T-helper 17 cell (primary cell): ENCODE measurements around the gene TBC1D9. TPM values are rescaled to one million over a fixed set of nuclear protein-coding genes. Genes with fewer than 3 reads are reported as not detected.

Experiments used
- ATAC-seq: fragments of 150-1000 bp; cut with Tn5 transposase; 2 replicates; pipeline ENCODE4 v1.10.0; 2021; ENCODE audit warnings: mild to moderate bottlenecking, moderate library complexity
- DNase-seq, 3 donors: peaks; one replicate each; pipeline versions ENCODE4 v3.0.0 to v3.0.0-alpha.2; 2020 to 2021
- H3K9me3 ChIP-seq: one replicate; pipeline ENCODE4 v1.7.0; 2013; ENCODE audit warnings: low read length, mild to moderate bottlenecking; ENCODE audit not compliant: control insufficient read depth, poor library complexity, severe bottlenecking
- H3K27ac Mint-ChIP-seq: one replicate; pipeline ENCODE4 v1.8.0; 2022; ENCODE audit warnings: mild to moderate bottlenecking, moderate library complexity, mixed read lengths
- H3K27me3 Mint-ChIP-seq: one replicate; pipeline ENCODE4 v1.8.0; 2022; ENCODE audit warnings: mixed read lengths
- H3K36me3 Mint-ChIP-seq: one replicate; pipeline ENCODE4 v1.8.0; 2022; ENCODE audit warnings: low read depth, mixed read lengths
- H3K4me1 Mint-ChIP-seq: one replicate; pipeline ENCODE4 v1.8.0; 2022; ENCODE audit warnings: mild to moderate bottlenecking, mixed read lengths
- H3K4me3 Mint-ChIP-seq: one replicate; pipeline ENCODE4 v1.8.0; 2022; ENCODE audit warnings: mild to moderate bottlenecking, moderate library complexity, mixed read lengths
- total RNA-seq, 4 donors: library from RNA in 2 of 4; stranded (reverse) in 2 of 4; gene quantifications; one replicate each; pipeline ENCODE4 v1.2.3 and lab custom pipeline; 2022 to 2026

The TBC1D9 gene
- total RNA-seq, 2 donors from 2014 or later, result 0.76 to 3.1 TPM

DNA sequence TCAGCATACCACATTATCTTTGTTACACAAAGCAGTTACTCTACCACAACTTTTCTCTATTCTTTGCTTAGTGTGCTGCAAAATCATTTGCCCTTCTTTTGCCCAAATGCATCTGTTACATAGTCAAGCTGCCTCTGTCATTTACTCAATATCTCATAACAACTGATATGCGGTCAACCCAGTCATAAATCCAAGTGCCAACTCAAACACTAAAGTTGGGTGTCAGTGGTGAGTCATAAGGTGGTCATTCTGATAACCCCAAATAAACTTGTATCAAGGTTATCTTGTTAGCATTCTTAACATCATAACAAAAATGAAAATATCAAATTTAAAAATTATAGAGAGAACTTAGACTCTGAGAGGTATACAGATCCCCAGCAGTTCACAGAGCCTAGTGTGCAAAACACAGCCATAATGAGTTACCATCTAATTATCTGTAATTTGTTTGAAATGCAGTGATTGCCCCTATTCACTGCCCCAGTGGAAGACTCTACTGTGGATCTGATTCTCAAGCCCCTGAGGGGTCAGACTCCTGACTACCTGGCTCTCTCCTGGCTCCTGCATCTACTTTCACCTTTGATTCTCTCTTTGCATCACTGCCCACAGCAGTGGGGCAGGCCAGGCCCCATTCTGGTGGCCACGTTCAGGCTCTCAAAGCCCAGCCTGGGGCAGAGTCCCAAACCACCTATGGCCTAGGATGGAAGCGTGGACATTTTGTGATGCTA is 29.2 kb downstream of the TBC1D9 start:
- H3K27me3 Mint-ChIP-seq, result peaks cover 6% of the 10 kb centered on the region
- no peak overlapping the region for H3K4me3 Mint-ChIP-seq
- ATAC-seq (no peak), DNase-seq (no peak)
- H3K36me3 Mint-ChIP-seq, result no peaks in the 10 kb centered on the region
- H3K27ac Mint-ChIP-seq, result no peak overlapping the region
- H3K9me3 ChIP-seq, result no peaks in the 10 kb centered on the region
- H3K4me1 Mint-ChIP-seq, result peaks cover 2% of the 10 kb centered on the region

DNA sequence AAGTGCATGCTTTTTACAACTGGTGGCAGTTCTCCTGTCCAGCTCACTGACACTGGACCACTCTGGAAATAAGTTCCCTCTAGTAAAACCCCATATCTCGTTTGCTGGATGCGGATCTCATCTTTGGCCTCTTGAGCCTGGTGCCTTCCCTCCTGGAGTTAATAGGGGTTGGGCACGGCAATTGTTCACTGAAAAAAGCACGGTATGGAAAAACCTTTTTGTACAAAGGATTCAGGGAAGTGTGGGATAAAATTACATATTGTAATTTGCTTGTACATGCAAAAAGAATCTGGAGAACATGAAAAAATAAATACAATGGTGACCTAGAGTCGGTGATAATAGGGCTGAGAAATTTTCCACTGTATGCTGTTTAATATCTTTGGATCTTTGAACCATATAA is 30.6 kb downstream of the TBC1D9 start:
- ATAC-seq (no peak), DNase-seq (no peak)
- Mint-ChIP-seq H3K4me3 (no peak overlapping the region), H3K36me3 (peaks cover 3% of the 10 kb centered on the region), H3K27me3 (peaks cover 6% of the 10 kb centered on the region), H3K27ac (no peak overlapping the region), H3K4me1 (peaks cover 11% of the 10 kb centered on the region)
- no peaks in the 10 kb centered on the region for H3K9me3 ChIP-seq

DNA sequence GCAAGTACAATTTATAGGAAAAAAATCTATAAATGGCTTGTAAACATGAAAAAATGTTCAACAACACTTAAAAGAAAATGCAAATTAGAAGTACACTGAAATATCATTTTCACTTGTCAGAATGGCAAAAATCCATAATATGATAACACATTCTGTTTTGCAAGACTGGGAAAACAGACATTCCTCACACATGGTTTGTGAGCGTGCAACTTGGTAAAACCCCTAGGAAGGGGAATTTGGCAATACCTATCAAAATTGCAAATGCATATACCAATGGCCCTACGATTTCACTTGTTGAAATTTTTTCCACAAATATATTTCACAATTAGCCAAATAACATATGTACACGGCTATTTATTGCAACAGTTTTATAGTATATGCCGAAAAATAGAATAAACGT is 31.4 kb downstream of the TBC1D9 start:
- H3K9me3 ChIP-seq, result no peaks in the 10 kb centered on the region
- H3K4me3 Mint-ChIP-seq, result no peak overlapping the region
- H3K27ac Mint-ChIP-seq, result no peak overlapping the region
- peaks cover 13% of the 10 kb centered on the region for H3K4me1 Mint-ChIP-seq
- peaks cover 3% of the 10 kb centered on the region for H3K36me3 Mint-ChIP-seq
- H3K27me3 Mint-ChIP-seq, result peaks cover 6% of the 10 kb centered on the region
- ATAC-seq (no peak), DNase-seq (no peak)

DNA sequence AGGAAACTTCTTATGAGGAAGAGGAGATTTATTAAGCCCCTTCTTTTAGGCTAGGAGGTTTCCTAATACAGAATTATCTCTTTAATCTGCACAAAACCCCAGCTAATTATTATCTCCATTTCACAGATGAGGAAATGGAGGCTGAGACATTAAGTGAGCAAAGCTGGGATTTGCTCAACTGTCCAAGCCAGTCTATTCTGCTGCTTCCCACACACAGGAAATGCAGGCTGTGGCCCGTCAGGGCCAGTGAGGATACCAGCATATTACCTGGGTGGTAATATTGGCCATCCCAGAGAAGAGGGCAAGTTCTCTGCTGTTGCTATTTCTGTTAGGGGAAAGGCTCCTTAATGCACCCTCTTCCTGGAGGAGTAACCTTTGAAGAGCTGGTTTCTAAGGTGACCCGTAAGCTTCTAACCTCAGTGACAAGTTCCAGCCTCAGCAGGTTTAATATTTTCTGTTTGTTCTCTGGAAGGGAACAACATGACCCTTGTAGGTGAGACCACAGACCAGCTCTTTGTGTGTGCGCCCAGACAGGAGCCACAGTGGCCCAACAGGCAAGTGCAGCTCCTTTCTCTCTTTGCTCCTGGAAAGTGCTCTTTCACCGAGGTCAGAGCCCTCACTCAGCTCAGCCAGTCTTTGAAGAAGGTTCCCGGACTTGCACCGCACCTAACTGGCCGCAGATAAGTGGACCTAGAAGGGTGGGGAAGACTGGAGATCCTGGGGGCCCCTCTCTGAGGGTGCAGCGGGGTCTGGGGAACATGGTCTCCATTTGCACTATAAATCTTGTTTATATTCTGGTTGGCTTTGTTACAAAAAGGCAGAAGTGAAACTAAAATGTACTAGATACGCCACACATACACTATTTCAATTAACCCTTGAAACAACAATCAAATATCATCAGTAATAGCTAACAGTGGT is 35.5 kb downstream of the TBC1D9 start:
- H3K4me1 Mint-ChIP-seq, result peaks cover 16% of the 10 kb centered on the region
- peak; percentile 30 for ATAC-seq
- peak overlapping the region; percentile 11 for H3K27ac Mint-ChIP-seq
- H3K4me3 Mint-ChIP-seq, result peak overlapping the region; percentile 75
- DNase-seq, result no peak
- peaks cover 3% of the 10 kb centered on the region for H3K36me3 Mint-ChIP-seq
- H3K9me3 ChIP-seq, result no peaks in the 10 kb centered on the region
- H3K27me3 Mint-ChIP-seq, result no peaks in the 10 kb centered on the region

DNA sequence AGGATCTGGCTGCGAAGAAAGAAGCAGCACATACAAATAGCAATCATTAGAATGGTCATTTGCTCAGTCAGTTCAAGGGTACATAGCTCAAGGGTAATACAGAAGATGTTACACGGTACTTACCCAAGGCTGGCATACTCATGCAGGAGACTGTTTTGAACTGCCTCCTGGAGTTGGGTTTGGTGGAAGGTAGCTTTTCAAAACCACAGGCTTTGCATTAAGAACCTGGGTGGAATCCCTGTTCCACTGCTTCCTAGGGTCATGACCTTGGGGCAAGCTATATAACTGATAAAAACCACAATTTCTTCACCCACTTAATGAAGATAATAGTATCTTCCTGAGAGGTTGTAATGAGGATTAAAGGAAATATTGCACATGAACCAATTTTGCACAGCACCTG is 36.5 kb downstream of the TBC1D9 start:
- no peak overlapping the region for H3K27ac Mint-ChIP-seq
- H3K4me3 Mint-ChIP-seq, result no peak overlapping the region
- H3K36me3 Mint-ChIP-seq, result peaks cover 3% of the 10 kb centered on the region
- no peak for ATAC-seq
- DNase-seq, result no peak
- H3K4me1 Mint-ChIP-seq, result peaks cover 18% of the 10 kb centered on the region
- H3K9me3 ChIP-seq, result no peaks in the 10 kb centered on the region
- peaks cover under 1% of the 10 kb centered on the region for H3K27me3 Mint-ChIP-seq

DNA sequence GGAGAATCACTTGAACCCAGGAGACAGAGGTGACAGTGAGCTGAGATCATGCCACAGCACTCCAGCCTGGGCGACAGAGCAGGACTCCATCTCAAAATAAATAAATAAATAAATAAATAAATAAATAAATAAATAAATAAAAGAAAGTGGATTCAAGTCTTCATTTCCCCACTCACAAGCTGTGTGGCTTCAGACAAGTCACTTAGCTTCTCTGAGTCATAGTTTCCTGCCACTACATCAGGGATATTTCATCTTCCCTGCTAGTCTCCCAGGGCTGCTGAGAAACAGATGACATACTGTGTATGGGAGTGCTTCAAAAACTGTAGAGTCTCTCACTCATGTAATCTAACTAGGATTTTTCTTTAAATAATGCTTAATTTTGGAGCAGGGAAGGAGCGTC is 37.2 kb downstream of the TBC1D9 start:
- Mint-ChIP-seq H3K27me3 (peaks cover 5% of the 10 kb centered on the region), H3K36me3 (peaks cover 3% of the 10 kb centered on the region), H3K27ac (no peak overlapping the region), H3K4me1 (peaks cover 18% of the 10 kb centered on the region), H3K4me3 (peak overlapping the region; percentile 61)
- no peak for DNase-seq
- ATAC-seq, result no peak
- no peaks in the 10 kb centered on the region for H3K9me3 ChIP-seq

DNA sequence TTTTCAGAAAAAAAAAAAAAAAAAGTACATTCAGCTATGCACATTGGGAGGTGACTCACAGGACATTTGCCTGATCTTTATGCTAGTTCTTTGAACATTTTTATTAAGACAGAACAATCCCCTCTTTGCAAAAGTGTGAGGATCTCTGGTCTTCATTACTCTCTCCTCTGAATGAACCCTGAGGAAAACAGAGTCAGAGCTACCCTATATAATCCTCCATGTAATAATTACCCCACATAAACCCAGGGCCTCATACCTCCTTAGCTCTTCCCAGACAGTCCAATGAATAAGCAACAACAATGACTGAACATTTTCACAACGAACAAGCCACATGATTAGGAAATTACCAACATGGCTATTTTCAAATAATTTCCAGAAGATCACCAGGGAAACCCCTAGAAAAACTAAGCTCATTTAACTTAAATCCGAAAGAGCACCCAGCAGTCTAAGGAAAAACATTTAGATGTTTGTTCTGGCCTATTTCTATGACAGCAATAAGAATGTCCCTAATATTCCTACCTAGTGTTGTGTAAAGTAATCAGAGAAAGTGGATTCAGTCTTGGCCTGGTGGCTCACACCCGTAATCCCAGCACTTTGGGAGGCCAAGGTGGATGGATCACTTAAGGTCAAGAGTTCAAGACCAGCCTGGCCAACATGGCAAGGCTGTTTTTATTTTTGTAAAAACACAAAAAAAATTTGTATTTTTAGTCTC is 37.8 kb downstream of the TBC1D9 start:
- Mint-ChIP-seq H3K4me3 (no peak overlapping the region), H3K27me3 (peaks cover 5% of the 10 kb centered on the region), H3K4me1 (peaks cover 18% of the 10 kb centered on the region), H3K27ac (no peak overlapping the region), H3K36me3 (peaks cover 3% of the 10 kb centered on the region)
- no peaks in the 10 kb centered on the region for H3K9me3 ChIP-seq
- DNase-seq, result no peak
- ATAC-seq, result no peak

DNA sequence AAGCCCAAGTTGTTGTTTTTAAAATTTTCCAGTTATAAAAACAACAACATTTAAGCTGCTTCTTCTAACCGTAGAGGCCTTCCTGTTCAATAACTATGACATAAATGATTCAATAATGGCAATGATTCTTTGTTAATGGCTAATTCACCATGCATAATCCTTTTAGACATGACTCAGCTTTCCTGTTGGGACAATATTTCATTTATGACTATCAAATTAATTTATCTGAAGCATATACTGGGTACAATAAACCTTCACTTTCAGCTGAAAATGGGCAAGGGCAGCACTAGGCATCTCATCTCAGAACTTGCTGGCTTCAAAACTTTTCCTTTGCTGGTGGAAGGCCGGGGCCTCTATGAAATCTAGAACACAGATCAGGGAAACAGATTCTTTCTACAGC is 38.9 kb downstream of the TBC1D9 start:
- ATAC-seq (no peak), DNase-seq (no peak)
- Mint-ChIP-seq H3K27ac (no peak overlapping the region), H3K4me3 (no peak overlapping the region), H3K36me3 (peaks cover 3% of the 10 kb centered on the region), H3K27me3 (peaks cover 5% of the 10 kb centered on the region), H3K4me1 (peaks cover 16% of the 10 kb centered on the region)
- H3K9me3 ChIP-seq, result no peaks in the 10 kb centered on the region

DNA sequence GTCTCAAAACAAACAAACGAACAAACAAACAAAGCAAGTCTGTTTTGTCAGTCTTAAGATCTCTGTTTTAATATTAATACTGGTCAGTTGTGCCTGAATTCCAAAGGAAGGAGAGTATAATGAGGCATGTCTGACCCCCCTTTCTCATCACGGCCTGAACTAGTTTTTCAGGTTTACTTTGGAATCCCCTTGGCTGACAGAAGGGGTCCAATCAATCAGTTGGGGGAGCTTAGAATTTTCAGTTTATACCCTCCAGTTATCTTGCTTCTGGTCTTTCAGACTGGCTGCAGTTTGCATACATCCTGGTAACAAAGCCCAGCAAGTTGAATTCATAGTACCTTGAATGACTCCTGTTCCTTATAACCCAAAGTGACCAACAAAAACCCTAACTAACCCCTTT is 41.1 kb downstream of the TBC1D9 start:
- H3K36me3 Mint-ChIP-seq, result no peaks in the 10 kb centered on the region
- no peak overlapping the region for H3K4me3 Mint-ChIP-seq
- no peak overlapping the region for H3K27ac Mint-ChIP-seq
- ATAC-seq, result no peak
- DNase-seq, result no peak
- H3K9me3 ChIP-seq, result no peaks in the 10 kb centered on the region
- peaks cover 8% of the 10 kb centered on the region for H3K27me3 Mint-ChIP-seq
- peaks cover 7% of the 10 kb centered on the region for H3K4me1 Mint-ChIP-seq

DNA sequence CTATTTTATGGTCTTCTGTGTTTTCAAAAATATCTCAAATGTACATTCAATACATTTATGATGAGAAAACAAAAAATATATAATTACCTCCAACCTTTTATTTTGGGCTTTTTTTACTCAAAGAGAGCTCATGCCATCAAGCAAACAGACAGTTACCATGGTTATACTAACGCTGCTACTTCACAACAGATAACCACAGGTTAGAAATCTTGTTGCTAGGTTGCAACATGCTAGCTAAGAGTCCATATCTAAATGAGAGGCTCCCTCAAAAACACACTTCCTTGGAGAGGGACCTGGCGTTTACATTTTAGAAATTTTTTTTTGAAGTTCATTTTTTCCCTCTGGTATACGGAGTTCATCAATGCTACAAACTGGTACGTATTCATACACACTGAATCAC is 44.3 kb downstream of the TBC1D9 start:
- no peaks in the 10 kb centered on the region for H3K36me3 Mint-ChIP-seq
- H3K4me1 Mint-ChIP-seq, result peaks cover 2% of the 10 kb centered on the region
- H3K27me3 Mint-ChIP-seq, result peaks cover 19% of the 10 kb centered on the region
- H3K27ac Mint-ChIP-seq, result no peak overlapping the region
- no peak for ATAC-seq
- no peaks in the 10 kb centered on the region for H3K9me3 ChIP-seq
- DNase-seq, result no peak
- no peak overlapping the region for H3K4me3 Mint-ChIP-seq

DNA sequence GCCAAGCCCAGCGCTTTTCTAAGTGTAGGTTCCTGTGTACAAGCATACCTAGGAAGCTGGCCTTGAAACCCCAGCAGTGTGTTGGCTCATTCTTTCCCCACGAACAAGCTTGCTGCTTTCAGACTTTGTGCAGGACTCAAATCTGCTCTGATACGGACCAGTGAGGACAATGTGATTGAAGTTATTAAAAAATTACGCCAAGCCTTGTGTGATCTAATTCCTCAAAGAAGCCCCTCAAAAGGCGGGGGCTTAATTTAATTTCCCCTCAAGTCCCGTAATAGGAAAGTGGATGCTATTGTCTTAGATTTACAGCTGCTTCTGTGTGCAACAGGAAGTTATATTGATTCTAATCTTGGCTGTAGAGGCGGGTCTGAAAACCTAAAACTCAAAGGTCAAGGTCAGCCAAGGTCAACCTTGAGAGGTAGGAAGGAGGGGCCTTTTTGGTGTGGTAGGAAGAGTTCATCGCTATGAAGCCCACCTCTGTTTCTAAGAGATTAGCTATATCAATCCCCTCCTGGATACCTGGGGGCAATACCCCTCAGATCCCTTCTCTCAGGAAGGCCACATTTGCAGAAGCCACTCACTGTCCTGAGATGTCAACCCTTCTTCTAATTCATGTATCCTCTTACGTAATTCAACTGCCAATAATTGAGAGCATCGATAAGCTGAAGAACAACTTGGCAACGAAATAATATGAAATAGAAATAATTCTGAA is 45.1 kb downstream of the TBC1D9 start:
- H3K9me3 ChIP-seq, result no peaks in the 10 kb centered on the region
- H3K27me3 Mint-ChIP-seq, result peaks cover 21% of the 10 kb centered on the region
- no peak overlapping the region for H3K4me3 Mint-ChIP-seq
- no peaks in the 10 kb centered on the region for H3K36me3 Mint-ChIP-seq
- ATAC-seq, result no peak
- no peak for DNase-seq
- peaks cover 2% of the 10 kb centered on the region for H3K4me1 Mint-ChIP-seq
- no peak overlapping the region for H3K27ac Mint-ChIP-seq

DNA sequence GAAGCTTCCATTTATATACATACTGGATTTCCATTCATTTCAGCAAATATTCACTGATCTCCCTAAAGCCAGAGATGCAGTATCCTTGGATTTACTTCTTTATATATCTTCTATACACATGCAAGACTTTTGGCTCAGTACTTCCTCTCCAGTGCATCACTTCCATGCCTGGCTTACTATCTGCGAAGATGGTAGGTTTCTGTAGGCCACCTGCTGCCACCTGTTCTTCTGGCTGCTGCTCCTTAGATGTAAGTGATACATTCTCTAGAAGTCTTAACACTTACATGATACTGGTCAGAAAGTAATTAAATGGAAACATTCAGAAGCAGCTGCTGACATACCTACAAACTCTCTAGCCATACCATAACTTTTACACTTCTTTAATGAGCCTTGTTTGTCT is 48.9 kb downstream of the TBC1D9 start:
- no peak overlapping the region for H3K4me3 Mint-ChIP-seq
- no peaks in the 10 kb centered on the region for H3K4me1 Mint-ChIP-seq
- no peak overlapping the region for H3K27ac Mint-ChIP-seq
- peaks cover 24% of the 10 kb centered on the region for H3K27me3 Mint-ChIP-seq
- DNase-seq (no peak), ATAC-seq (no peak)
- H3K36me3 Mint-ChIP-seq, result no peaks in the 10 kb centered on the region
- no peaks in the 10 kb centered on the region for H3K9me3 ChIP-seq

DNA sequence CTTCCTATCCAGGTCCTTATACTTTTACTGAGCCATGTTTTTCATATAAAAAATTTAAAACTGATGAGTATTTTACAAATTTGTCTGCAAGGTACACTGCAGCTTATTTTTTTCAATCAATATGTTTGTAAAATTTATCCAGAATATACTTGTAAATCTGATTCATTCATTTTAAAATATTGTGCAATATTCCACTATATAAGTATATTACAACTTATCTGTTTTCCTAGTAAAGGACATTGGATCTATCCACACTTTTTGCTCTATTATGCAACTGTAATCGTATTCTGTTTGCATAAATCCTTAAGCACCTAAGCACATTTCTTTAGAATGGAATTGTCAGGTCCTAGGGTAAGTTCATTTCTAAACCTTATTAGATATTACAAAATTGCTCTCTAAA is 49.5 kb downstream of the TBC1D9 start:
- ATAC-seq, result no peak
- no peak overlapping the region for H3K27ac Mint-ChIP-seq

More for the DNA sequence above, 49.5 kb downstream of the TBC1D9 start:
- Mint-ChIP-seq H3K27me3 (peaks cover 27% of the 10 kb centered on the region), H3K4me1 (no peaks in the 10 kb centered on the region), H3K4me3 (no peak overlapping the region), H3K36me3 (no peaks in the 10 kb centered on the region)
- H3K9me3 ChIP-seq, result no peaks in the 10 kb centered on the region
- DNase-seq, result no peak
